Measurements from ENCODE around the gene ZBTB17. TPM values are rescaled to one million over a fixed set of nuclear protein-coding genes. Genes with fewer than 3 reads are reported as not detected.

ZBTB17 gene
- total RNA-seq, 1 experiment from 2014 or later: 32.0 TPM

- no peaks in the 10 kb centered on the region for H3K27me3 Mint-ChIP-seq (ENCODE audit: low read depth)
- no peaks in the 10 kb centered on the region for H3K9me3 Mint-ChIP-seq
- TF ChIP-seq E2F5 (CRISPR knock-in tag; IDR thresholded peaks at IDR 0.05): no peak
- no peak for TF ChIP-seq ZNF317 (CRISPR knock-in tag; IDR thresholded peaks at IDR 0.05; ENCODE audit: borderline replicate concordance, low read depth)
- no peak for TF ChIP-seq TEAD4 (CRISPR knock-in tag; IDR thresholded peaks at IDR 0.05)
- H3K36me3 Mint-ChIP-seq: no peaks in the 10 kb centered on the region
- POLR2A ChIA-PET: no interaction called here
- H3K4me3 Mint-ChIP-seq: no peak overlapping the region
- H3K4me1 Mint-ChIP-seq: peaks cover 53% of the 10 kb centered on the region
- H3K27ac Mint-ChIP-seq: peak overlapping the region; percentile 8; the same call in 1 of the 2 replicates
- no peak for ATAC-seq
- CTCF ChIA-PET: interaction anchor here (0.6 to 3.2 kb wide), 18 partner anchors 8 to 587 kb away, joined by 3 to 19 read pairs (median 4); partner anchors contain the start of gene ZBTB17
- DNase-seq (ENCODE audit: low spot score): no peak
Observed at GRCh38 chr1:15958111-15958510, 17.8 kb downstream of the ZBTB17 start.

GRCh38 chr1:15957221-15958095, 18.4 kb downstream of the ZBTB17 start:
- DNase-seq (ENCODE audit: low spot score) (peak; percentile 72), ATAC-seq (peak; percentile 79)
- Mint-ChIP-seq H3K27me3 (ENCODE audit: low read depth) (no peaks in the 10 kb centered on the region), H3K9me3 (no peaks in the 10 kb centered on the region), H3K27ac (peak overlapping the region; percentile 5; the same call in 1 of the 2 replicates), H3K36me3 (no peaks in the 10 kb centered on the region), H3K4me1 (peaks cover 57% of the 10 kb centered on the region), H3K4me3 (no peak overlapping the region)
- TF ChIP-seq CTCF (IDR thresholded peaks at IDR 0.05) (peak; percentile 63), GABPB1 (CRISPR knock-in tag; IDR thresholded peaks at IDR 0.05) (no peak)
- ChIA-PET CTCF (interaction anchor here (0.6 to 3.2 kb wide), 17 partner anchors 9 to 587 kb away, joined by 3 to 19 read pairs (median 4); partner anchors contain the start of gene ZBTB17), POLR2A (no interaction called here)

- H3K27ac Mint-ChIP-seq: no peak overlapping the region
- no peaks in the 10 kb centered on the region for H3K9me3 Mint-ChIP-seq
- ChIA-PET CTCF (no interaction called here), POLR2A (no interaction called here)
- H3K27me3 Mint-ChIP-seq (ENCODE audit: low read depth): no peaks in the 10 kb centered on the region
- H3K36me3 Mint-ChIP-seq: no peaks in the 10 kb centered on the region
- H3K4me1 Mint-ChIP-seq: peaks cover 63% of the 10 kb centered on the region
- no peak for TF ChIP-seq PRRX2 (CRISPR knock-in tag; IDR thresholded peaks at IDR 0.05)
- no peak for TF ChIP-seq IRF1 (CRISPR knock-in tag; IDR thresholded peaks at IDR 0.05)
- no peak overlapping the region for H3K4me3 Mint-ChIP-seq
- ATAC-seq (no peak), DNase-seq (ENCODE audit: low spot score) (no peak)
Observed at GRCh38 chr1:15956150-15956549, 19.8 kb downstream of the ZBTB17 start.

GRCh38 chr1:15955552-15955951, 20.3 kb downstream of the ZBTB17 start:
- no peaks in the 10 kb centered on the region for H3K27me3 Mint-ChIP-seq (ENCODE audit: low read depth)
- no peak for DNase-seq (ENCODE audit: low spot score)
- ATAC-seq: no peak
- CTCF ChIA-PET: no interaction called here
- H3K4me1 Mint-ChIP-seq: peaks cover 65% of the 10 kb centered on the region
- H3K27ac Mint-ChIP-seq: no peak overlapping the region
- TF ChIP-seq ZNF121 (CRISPR knock-in tag; IDR thresholded peaks at IDR 0.05) (0 out of 2 replicates have a peak, but pooled peaks have one; percentile 26), JAZF1 (CRISPR knock-in tag; IDR thresholded peaks at IDR 0.05) (no peak), CTCF (IDR thresholded peaks at IDR 0.05) (no peak), SP1 (CRISPR knock-in tag; conservative IDR thresholded peaks at IDR 0.05) (no peak)
- H3K36me3 Mint-ChIP-seq: no peaks in the 10 kb centered on the region
- H3K9me3 Mint-ChIP-seq: no peaks in the 10 kb centered on the region
- POLR2A ChIA-PET: no interaction called here
- H3K4me3 Mint-ChIP-seq: no peak overlapping the region

Measured in WTC11 (cell line).